Upper lobe of left lung (tissue), 4 donors: Measurements from ENCODE around the gene SMAD3.

Experiments used
- CTCF ChIP-seq, 6 experiments: fragments of 450-650 bp in 4 of 6; fragments of 200-600 bp in 2 of 6; sonication (generic) in 2 of 6; IDR thresholded peaks; one replicate each; pipeline ENCODE4 v1.5.1; 2016 to 2019; ENCODE audit warnings: antibody characterized with exemption in 6 of 6
- POLR2A ChIP-seq, 4 donors: fragments of 450-650 bp; IDR thresholded peaks; one replicate each; pipeline ENCODE4 v1.5.1; 2016 to 2017; ENCODE audit warnings: antibody characterized with exemption in 4 of 4, mild to moderate bottlenecking in 2 of 4
- POLR2AphosphoS5 ChIP-seq, 2 donors: sonication (generic); formaldehyde crosslinking; IDR thresholded peaks; one replicate each; pipeline ENCODE4 v1.5.1; 2017; ENCODE audit warnings: antibody characterized with exemption in 2 of 2

GRCh38 chr15:67192185-67192820 lies 126.9 kb downstream of the SMAD3 start:
- TF ChIP-seq CTCF (IDR thresholded peaks at IDR 0.05) = no peak
- no peak for TF ChIP-seq POLR2AphosphoS5 (IDR thresholded peaks at IDR 0.05)
- TF ChIP-seq POLR2A (IDR thresholded peaks at IDR 0.05) = no peak
